Endometrium (tissue), 2 donors: ENCODE results near the gene ACVR2B.

ENCODE experiments used
- FAIRE-seq: peaks from 2 replicates; lab custom pipeline; 2012; peaks lifted over from hg19 to GRCh38; lab: Jason Lieb, UNC
- donor health status: control.
- donor health status: control.

Gene ACVR2B

GRCh38 chr3:38458796-38459498 lies 5.3 kb downstream of the ACVR2B start:
- FAIRE-seq: no peak

- no peak for FAIRE-seq
Measured at GRCh38 chr3:38459499-38460048, 5.9 kb downstream of the ACVR2B start.

DNA sequence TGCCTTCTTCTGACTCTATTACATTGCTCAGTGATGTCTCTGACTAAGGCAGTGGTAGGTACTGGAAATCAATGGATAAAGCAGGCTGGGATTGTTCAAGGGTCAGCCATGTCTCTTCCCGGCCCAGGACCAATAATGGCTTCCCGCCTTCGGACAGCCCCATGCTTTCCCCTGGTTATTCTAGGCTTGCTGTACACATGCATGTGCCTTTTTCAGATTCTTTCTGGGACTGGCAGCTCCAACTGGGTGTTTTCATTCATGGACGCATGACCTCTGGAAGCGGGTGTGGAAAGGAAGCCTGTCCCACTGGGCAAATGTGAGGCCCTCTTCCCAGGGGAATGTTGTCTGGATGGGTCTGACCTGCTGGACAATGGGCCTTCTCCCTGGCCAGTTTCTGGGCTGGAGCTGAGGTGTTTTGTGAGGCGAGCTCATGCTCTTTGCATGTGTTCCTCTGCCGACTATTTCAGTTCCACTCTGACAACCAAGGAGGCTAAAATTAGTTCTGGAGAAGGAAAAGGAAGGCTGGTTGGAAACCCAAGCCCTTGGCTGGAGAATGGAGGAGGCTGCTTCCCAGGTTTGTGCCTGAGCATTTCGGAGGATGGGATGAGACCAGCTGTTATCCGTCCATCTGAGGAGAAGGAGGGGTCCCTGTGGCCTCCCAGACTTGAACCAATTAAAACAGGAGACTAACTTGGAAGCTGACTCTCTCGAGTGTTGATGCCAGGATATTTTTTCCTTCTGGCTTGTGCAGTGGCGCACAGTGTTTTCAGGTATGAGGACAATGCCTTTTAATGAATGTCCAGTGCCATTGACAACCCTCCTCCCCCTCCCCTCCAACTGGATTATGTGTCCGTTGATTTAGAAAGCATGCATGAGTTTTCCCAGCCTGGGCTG lies 6.9 kb downstream of the ACVR2B start:
- no peak for FAIRE-seq

DNA sequence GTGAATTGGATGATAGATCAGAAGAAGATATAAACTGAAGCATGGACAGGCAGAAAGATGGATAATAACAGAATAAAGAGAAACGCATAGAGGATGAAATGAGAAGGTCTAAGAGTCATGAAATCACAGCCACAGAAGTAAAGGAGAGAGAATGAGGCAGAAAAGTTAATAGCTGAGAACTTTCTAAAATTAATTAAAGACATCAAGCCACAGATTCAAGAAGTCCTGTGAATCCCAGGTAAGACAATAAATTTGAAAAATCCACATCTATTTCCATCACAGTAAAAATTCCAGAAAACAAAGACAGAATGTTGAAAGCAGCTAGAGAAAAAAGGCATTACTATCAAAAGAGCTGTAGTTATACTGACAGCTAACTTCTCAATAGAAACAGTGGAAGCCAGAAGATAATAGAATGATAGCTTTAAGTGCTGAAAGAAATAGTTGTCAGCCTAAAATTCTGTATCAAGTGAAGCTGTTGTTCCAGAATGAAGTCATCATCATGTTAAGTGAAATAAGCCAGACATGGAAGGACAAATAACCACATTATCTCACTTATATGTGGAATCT lies 12.0 kb downstream of the ACVR2B start:
- no peak for FAIRE-seq

DNA sequence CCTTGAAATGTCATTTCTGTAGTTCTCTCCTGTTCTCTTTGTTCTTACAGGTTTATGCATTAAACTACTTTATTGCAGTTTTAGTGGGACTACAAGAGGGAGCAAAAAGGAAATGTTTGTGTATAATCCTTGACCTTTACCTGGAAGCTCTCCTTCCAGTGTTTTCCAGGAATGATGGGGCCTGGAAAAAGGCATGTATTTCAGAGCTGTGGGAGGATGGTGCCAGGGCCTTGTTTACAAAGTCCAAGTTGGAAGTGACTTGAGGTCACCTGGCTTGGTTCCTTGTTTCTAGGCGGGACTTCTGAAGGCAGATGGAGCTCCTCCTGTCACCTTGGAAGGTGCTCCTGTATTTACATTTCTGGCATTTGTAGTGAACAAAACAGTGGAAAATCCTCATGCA lies 15.1 kb downstream of the ACVR2B start:
- no peak for FAIRE-seq

DNA sequence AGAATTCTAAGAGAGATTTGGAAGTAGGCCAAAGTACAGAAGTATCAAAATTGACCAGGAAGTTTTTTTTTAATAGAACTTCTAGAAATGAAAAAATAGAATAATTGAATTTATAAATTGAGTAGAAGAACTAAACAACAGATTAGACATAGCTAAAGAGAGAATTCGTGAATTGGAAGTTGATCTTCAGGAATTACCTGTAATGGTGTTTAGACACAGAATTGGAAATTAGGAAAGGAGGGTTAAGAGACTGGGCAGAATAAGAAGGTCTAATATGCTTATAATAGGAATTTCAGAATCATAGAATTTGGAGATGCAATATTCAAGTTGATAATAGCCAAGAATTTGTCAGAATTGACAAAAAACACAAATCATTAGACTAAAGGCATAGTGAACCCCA lies 16.2 kb downstream of the ACVR2B start:
- FAIRE-seq: no peak

- no peak for FAIRE-seq
Measured at GRCh38 chr3:38471260-38471857, 17.7 kb downstream of the ACVR2B start.

GRCh38 chr3:38472342-38472741 lies 18.7 kb downstream of the ACVR2B start:
- FAIRE-seq: no peak

- FAIRE-seq: no peak
Measured at GRCh38 chr3:38473229-38473628, 19.5 kb downstream of the ACVR2B start.

DNA sequence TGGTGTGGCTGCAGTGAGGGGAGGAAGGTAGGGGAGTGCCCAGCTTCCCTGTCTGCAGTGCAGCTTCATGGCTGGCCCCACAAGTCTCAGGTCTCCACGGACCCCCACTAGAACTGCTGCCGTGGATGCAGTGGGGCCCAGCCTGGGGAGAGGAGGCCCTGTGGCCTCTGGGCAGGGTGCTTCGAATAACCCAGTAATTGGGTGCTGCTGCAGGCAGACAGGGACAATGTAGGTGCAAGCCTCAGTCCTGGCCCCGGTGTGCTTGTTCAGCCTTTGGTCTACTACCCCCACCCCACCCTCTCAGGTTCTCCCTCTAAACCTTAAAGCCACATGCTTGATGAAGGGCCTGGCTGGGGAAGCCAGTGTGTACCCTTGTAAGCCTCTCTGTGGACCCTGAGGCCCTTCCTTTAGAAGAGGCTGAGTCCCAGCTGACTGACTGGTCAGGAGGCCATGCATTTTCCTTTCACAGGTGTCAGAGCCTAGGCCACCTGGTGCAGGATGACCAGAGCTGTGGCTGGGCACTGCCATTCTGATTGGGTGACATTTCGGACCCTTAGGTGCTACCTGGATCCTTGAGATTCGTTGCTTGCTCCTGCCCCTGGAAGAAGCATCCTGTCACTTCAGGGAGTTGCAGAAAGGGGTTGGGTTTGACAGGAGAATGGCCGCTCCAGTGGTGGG lies 21.4 kb downstream of the ACVR2B start:
- FAIRE-seq: no peak

DNA sequence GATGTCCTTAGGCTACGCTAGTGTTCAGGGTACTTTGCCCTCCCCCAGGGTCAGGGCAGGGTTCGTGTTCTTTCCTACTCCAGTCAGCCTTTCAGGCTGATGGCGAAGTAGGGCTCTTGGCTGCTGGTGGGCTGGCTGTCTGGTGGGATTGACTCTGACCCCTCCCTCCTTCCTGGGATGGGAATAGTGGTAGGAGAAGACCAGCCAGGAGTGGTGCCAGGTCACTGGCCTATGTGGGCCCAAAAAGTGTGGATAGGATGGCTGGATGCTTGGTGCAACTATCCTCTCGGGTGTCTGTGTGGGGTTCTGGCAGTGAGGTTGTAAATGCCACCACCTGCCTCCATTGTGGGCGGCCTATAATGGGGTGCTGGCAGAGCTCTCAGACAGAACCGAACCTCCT lies 22.0 kb downstream of the ACVR2B start:
- no peak for FAIRE-seq

- FAIRE-seq: no peak
Measured at GRCh38 chr3:38476157-38476756, 22.6 kb downstream of the ACVR2B start.

DNA sequence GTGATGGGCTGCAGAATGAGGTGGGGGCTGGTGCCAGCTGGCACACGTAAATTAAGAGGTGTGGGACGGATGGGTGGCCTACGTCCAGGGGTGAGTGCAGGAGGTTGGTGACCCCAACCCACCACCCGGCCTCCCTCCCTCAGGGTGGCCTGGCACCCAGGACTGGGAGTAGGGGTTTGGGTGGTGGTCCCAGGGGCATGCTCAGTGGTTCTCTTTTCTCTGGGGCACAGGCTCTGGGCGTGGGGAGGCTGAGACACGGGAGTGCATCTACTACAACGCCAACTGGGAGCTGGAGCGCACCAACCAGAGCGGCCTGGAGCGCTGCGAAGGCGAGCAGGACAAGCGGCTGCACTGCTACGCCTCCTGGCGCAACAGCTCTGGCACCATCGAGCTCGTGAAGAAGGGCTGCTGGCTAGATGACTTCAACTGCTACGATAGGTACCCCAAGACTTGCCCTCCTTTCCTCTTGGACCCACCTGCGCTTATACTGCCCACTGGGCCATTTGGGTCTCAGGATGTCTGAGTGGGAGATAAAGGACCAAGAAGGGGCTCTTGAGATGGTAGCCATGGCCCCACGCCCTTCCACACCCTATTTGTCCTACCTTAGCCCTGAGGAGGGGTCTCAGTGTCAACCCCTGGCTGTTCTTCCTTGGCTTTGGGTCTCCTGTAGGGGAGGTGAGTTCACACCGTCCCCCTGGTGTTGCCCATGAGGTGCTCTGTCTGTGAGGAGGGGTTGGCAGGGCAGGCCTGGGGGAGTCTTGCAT lies 23.5 kb downstream of the ACVR2B start:
- FAIRE-seq: no peak

- FAIRE-seq: no peak
Measured at GRCh38 chr3:38477839-38478450, 24.3 kb downstream of the ACVR2B start.

DNA sequence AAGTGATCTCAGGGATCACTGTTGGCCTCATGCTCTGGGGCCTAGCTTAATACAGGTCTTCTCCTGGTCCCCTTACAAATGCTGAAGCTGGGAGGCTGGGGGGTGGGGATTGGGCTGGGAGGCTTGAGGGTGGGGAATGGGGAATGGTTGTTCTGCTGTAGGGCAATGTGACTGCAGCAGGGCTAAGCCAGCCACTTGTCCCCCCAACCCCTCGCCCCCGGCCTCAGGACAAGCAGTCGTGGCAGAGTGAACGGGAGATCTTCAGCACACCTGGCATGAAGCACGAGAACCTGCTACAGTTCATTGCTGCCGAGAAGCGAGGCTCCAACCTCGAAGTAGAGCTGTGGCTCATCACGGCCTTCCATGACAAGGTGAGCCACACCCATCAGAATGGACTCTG lies 25.2 kb downstream of the ACVR2B start:
- FAIRE-seq: no peak

GRCh38 chr3:38479431-38480092 lies 25.9 kb downstream of the ACVR2B start:
- FAIRE-seq: peak; percentile 26

GRCh38 chr3:38480093-38480445 lies 26.4 kb downstream of the ACVR2B start:
- FAIRE-seq: no peak

DNA sequence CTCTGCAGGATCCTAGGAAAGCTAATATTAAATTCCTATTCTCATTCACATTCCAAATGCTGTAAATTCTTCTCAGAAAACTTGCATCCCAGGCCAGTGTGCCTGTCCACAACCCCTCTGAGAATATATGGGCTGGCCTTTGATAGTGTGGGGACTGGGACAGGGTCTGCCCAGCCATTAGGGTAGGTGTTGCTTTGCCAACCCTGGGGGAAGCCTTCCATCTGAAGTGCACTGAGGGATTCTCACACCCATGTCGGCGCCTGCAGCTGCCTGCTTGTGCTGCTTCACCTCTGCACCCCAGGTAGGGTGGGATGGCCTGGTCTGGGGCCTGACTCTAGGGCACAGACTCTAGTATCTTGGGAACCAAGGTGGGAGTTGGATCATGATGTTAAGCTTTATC lies 27.2 kb downstream of the ACVR2B start:
- no peak for FAIRE-seq

DNA sequence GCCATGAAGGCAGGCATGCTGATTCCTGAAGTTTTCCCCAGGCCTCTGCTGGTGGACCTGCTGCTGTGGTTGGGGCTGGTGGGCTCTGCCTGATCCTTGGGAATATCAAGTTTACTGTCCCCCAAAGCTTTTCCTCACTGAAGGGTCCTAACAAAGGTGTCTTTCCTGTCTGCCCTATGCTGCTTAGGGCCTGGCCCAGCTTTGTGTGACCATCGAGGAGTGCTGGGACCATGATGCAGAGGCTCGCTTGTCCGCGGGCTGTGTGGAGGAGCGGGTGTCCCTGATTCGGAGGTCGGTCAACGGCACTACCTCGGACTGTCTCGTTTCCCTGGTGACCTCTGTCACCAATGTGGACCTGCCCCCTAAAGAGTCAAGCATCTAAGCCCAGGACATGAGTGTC lies 29.3 kb downstream of the ACVR2B start:
- no peak for FAIRE-seq

GRCh38 chr3:38487323-38487722 lies 33.6 kb downstream of the ACVR2B start:
- FAIRE-seq: no peak
